ENCODE results near the gene KIF1B.

The KIF1B gene

DNA sequence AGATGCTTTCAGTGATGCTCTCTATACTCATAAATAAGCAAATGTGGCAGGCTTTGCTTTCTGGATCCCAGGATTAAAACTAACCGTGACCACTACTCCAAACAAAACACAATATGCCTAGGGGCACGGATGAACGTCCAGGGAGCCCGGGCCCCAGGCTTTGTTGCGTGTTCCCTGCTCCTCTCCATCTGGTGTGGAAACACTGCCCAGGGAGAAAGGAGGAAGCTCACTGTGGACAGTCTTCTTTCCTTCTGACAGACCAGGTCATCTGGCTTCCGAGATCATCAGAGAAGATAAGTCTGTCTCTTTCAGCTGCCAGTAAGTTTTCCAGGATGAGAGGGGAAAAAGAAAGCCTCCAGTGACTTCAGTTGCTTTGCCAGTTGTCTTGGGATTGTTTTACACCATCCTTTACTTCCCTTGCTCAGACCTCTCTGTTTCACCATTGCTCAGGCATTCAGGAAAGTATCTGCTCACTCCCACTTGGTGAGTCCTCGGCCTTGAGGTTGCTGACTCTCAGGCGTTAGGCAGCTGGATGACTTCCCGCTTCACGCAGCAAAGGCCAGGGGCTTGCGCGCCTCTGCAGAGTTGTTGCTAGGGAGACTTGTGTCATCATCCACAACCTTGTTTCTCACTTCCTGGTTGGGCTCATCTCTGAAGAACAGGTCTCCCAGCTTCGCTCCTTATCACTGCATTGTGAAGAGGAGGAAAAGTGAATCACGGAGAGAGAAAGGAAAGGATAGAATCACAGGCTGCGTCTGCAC, 167.9 kb downstream of the KIF1B start:
- DNase-seq (ENCODE audit: low read depth, low spot score) = peak; percentile 61

DNA sequence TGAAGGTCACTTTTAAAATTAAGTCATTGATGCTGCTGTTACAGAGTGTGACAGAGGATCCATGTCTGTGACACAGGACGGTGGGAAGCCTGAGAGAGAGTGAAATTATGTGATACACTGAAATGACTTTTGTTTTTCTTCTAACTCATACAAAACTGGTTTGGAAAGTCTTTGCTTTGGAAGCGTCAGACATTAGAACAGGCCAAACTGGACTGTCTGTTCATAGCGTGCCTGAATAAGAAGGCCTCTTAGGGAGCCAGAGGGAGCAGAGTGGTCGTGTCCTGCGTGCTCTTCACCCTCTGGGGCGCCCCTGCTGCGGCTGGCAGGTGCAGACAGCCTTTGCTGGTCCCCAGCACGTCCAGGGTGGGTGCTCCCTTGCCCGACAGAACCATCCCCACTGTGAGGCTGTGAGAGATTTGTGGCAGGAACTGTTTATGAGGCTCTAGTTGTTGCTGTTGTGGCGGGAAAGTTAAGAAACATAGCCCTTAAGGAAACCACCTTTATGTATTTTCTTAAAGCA, 168.8 kb downstream of the KIF1B start:
- H3K27ac ChIP-seq = no peak overlapping the region

More for the DNA sequence above, 167.9 kb downstream of the KIF1B start:
- no peak overlapping the region for H3K27ac ChIP-seq

DNA sequence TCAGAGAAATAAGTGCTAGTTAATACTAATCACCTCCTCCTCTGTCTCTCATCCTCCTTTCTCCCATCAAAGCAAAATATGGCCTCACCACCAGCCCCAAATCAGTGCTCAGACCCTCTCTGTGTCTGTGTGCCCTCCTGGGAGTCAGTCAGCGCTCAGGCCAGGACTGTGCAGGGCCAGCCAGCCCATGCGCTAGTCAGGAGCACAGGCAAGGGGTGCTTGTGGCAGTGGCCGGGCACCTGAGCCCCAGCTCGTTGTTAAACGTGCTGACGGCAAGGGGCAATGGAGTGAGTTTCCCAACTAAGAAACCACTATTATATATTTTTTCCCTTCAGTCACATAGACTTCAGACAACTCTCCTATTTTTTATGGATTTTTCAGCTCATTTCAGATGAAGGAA, 169.3 kb downstream of the KIF1B start:
- no peak for DNase-seq (ENCODE audit: low read depth, low spot score)

More for the DNA sequence above, 168.8 kb downstream of the KIF1B start:
- no peak for DNase-seq (ENCODE audit: low read depth, low spot score)

DNA sequence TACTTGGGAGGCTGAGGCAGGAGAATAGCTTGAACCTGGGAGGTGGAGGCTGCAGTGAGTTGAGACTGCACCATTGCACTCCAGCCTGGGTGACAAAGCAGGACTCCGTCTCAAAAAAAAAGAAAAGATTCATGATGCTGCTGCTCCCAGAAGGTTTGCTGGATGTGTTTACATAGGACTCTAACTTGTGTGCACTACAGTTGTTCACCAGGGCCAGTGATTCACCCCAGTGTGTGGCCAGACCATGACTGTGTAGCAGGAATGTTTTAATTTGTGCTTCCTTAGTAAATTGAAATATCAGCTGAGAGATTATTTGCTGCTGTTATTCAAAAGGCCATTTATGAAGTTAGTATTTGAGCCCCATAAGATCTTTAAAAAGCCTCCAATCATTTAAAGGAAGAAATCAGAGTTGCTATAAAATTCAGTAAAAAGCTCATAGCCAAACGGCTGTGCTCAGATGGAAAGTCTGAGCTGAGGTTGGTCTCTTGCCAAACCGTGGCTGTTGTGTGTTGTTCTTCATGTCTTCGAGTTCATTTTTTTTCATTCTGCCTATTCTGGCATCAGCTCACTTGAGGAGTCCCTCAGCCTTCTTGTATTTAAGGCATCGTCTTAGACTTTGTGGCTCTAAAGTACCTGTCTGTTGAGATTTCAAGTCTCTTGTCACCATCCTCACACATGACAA, 170.4 kb downstream of the KIF1B start:
- peak; percentile 50 for DNase-seq (ENCODE audit: low read depth, low spot score)
- no peak overlapping the region for H3K27ac ChIP-seq

More for the DNA sequence above, 169.3 kb downstream of the KIF1B start:
- H3K27ac ChIP-seq = no peak overlapping the region

DNA sequence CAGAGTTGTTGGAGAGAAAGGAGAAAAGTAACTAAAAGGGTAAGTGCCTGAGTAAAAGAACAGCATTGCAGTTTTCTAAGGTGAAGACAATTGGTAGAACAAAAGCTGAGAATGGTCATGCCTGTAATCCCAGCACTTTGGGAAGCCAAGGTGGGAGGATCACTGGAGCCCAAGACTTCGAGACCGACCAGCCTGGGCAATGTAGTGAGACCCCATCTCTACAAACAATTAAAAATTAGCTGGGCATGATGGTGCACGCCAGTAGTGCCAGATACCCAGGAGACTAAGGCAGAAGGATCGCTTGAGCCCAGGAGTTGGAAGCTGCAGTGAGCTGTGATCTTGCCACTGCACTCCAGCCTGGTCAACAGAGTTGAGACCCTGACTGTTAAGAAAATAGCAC, 173.3 kb downstream of the KIF1B start:
- no peak for DNase-seq (ENCODE audit: low read depth, low spot score)
- H3K27ac ChIP-seq = no peak overlapping the region

DNA sequence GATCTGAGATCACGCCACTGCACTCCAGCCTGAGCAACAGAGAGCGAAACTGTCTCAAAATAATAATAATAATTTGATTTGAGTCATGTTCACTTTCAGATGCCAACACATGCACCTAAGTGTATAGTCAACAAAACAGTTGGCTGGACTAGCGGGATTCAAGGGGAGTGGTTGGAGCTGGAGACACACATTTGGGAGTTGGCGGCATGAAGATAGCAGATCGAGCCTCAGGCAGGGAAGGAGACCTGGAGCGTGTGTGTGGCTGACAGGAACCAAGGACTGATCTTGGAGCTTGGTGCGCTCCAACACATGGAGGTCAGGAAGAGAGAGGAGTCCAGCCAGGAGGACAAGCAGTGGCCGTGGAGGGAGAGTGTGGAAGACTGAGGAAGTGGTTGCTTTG, 173.8 kb downstream of the KIF1B start:
- no peak overlapping the region for H3K27ac ChIP-seq
- DNase-seq (ENCODE audit: low read depth, low spot score) = no peak

DNA sequence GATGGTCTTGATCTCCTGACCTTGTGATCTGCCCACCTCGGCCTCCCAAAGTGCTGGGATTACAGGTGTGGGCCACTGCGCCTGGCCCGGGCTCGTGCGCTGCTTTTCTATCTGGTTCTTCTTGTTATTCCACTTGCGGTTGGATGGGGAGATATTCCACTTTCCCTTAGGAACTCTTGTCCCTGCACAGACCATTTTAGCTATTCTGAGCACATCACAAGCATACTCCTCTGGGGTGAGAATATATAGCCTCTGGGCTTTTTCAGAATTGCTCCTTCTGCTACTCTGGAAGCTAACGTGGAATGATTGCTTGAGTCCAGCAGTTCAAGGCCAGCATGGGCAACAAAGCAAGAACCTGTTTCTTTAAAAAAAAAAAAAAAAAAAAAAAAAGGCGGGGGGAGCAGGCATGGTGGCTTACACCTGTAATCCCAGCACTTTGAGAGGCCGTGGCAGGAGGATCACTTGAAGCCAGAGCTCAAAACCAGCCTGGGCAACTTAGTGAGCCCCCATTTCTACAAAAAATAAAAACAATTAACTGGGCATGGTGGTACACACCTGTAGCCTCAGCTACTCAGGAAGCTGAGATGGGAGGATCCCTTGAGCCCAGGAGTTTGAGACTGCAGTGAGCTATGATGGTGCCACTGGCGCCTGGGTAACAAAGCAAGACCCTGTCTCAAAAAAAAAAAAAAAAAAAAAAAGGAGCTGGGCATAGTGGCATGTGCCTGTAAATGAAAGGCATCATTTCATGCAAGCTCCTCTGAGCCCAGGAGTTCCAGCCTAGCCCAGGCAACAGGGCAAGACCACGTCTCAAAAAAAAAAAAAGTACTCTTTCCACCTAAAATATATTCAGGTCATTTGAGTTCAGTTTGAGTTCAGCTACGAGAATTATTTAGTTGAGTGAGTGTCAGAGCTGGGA, 176.6 kb downstream of the KIF1B start:
- H3K27ac ChIP-seq = peak overlapping the region; percentile 25

DNA sequence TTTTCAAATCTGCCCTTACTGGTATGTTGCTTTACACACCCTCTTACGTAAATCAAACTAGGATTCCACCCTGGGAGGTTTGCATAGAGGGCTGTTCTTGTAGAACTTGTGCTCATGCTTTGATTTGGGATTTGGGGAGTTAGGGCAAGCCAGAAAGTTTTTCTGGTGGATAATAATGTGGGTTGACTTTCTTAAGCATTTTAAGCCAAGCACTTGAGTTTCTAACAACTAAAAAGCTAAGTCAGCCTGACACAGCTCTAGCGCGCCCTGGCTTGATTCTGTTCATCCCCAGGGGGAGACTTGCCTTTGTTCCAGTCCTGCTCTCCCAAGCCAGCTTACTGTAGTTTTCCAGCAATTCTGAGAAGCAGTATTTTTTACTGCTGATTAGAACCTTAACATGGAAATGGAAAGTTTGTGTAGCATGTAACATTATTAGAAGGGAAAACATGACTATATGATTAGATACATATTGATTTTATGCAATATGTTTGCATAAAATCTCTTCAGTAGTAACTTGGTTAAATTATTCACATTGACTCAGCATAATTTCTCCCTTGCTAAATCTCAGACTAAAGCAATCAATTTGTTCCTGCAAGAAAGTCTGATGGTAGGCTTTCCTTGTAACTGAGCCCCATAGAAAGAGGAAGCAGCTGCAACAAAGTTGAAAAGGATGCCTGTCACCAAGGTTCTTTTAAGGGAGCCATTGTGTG, 177.5 kb downstream of the KIF1B start:
- H3K27ac ChIP-seq = peak overlapping the region; percentile 25
- DNase-seq (ENCODE audit: low read depth, low spot score) = no peak

More for the DNA sequence above, 176.6 kb downstream of the KIF1B start:
- DNase-seq (ENCODE audit: low read depth, low spot score) = no peak

DNA sequence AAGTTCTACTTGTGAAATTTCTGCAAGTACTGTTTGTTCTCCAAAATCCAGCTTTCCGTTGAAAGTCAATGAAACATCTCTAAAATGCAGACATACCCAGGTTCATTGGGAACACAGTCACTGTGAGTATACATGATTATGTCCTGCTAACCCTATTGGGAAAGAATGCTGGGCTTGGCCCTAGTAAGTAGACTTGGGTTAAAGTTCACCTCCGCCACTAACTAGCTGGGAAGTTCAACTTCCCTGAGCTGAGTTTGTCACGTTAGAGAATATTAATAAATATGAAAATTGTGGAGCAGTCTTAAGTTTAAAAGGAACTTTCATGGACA, 178.0 kb downstream of the KIF1B start:
- H3K27ac ChIP-seq = no peak overlapping the region
- DNase-seq (ENCODE audit: low read depth, low spot score) = no peak

DNA sequence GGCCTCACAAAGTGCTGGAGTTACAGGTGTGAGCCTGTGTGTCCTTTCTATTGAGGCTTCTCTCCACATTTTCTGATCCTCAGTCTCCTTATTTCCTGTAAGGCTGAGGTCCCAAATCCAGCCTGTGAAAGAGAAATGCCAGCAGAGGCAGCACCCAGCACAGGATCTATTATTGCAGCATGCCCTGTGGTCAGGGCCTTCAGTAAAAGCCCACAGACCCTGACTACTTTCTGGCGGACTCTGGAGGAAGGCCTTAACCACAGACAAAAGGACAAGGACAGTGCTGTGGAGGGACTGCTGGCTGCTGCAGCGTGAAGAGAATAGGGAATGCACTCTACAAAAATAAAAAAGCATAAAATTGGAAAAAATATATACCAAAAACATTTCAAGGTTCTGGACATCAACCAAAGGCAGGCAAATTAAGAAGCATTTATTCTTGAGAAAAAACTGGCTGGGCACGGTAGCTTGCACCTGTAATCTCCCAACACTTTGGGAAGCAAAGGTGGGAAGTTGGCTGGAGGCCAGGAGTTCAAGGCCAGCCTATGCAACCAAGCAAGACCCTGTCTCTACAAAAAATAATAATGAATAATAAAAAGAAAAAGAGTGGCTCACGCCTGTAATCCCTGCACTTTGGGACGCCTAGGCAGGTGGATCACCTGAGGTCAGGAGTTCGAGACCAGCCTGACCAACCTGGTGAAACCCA, 179.1 kb downstream of the KIF1B start:
- H3K27ac ChIP-seq = no peak overlapping the region
- DNase-seq (ENCODE audit: low read depth, low spot score) = no peak

DNA sequence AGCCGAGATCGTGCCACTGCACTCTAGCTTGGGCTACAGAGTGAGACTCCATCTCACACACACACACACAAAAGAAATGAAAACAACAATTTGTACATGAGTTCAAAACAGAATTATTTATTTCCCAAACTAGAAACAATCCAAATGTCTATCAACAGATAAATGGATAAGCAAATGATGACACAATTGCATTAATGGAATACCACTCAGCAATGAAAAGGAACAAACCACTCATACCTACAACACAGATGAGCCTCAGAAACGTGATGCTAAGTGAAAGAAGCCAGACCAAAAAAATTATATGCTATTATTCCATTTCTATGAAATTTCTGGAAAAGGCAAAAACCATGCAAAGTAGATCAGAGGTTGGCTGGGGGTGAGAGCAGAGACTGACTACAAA, 186.5 kb downstream of the KIF1B start:
- H3K27ac ChIP-seq = no peak overlapping the region
- DNase-seq (ENCODE audit: low read depth, low spot score) = no peak

DNA sequence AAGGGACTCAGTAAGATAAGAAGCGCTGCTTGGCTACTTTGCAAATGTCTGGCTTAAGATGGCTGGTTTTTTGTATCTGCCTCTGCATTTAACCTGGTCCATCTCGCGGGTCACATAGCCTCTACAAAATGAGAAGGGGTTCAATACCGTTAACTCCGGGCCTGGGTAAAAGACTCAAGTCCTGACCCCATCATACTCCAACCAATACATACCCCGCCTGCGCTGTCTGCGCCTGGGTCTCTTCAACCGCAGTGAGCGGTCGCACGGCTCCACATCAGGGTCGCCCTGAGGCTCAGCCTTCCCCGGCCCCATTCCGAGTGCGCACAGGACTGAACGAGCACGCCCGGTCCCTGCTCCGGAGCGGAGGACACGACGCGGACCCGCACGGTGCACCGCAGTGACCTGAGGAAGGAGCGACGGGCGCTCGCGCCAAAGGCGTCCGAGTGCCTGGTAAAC, 187.9 kb downstream of the KIF1B start:
- no peak overlapping the region for H3K27ac ChIP-seq
- DNase-seq (ENCODE audit: low read depth, low spot score) = no peak

DNA sequence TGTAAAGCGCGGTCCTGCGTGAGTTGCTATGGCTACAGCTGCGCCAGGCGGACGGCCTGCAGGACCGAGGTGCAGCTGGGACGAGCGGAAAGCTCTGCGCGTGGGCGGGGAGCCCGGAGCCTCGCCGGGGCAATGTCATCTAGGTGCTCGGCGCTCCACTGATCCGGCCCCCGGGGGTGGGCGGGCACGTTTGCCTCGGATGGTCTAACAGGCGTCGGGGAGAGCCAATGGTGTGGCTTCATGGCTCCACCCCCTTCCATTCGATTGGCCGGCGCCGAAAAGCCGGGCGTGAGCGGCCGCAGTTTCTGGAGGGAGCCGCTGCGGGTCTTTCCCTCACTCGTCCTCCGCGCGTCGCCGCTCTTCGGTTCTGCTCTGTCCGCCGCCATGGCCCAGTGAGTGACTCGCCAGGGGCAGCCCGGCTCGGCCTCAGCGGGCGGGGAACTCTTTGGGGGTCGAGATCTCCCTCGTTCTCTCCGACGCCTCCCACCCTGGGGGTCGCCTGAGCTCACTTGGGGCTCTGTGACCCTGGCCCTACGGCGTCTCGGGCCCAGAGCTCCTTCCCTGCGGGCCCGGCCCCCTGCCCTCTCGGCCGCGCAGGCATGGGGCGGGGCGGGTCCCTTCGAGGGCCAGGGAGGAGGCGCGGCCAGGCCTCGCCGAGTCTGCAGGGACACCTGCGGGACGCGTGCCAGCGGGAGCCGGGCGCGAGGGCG, 188.5 kb downstream of the KIF1B start, which contains the start of gene PGD:
TSS of gene PGD (plus strand) at position 331 of the 710 bp plus-strand sequence. CDS start at position 385, 54 bp downstream.
- peak; percentile 75 for DNase-seq (ENCODE audit: low read depth, low spot score)
- H3K27ac ChIP-seq = peak within 1 kb of the TSS; percentile 81

DNA sequence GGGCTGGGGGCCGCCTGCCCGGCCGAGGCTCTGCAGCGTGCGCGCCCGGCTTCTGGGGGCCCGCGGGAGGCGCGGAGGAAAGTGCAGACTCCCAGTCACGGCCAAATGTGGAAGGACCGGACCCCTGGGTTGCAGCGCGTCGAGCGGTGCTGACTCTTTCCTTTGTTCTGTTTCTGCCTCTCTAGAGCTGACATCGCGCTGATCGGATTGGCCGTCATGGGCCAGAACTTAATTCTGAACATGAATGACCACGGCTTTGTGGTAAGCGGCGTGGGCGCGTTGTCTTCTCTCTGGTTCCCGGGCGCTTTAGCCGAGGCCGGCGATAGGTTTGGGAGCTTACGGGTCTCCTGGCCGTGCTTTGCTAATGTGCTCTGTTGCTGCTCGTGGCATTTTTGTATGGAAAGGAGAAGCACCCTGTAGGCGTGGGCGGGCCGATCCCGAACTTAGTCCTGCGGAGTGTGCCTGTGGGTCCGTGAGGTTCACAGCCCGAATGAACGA, 189.1 kb downstream of the KIF1B start:
- no peak for DNase-seq (ENCODE audit: low read depth, low spot score)
- H3K27ac ChIP-seq = peak overlapping the region; percentile 81

DNA sequence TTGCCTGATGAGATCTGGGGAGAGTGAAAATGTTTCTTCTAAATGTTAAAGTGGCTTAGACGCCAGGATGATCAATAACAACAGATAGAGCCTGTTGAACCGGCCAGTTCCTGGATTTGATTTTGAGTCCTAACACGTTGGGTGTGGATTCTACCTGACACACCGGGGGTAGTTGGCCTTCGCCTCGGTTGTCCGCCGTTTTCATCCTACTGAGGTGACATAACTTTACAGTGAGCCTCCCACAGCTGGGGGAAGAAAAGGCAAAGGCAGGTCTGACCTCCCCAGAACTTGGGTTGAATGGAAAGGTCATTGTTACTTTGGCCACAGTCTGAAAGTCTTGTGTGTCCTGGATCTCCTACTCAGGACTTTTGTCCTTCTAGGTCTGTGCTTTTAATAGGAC, 189.6 kb downstream of the KIF1B start:
- H3K27ac ChIP-seq = no peak overlapping the region
- DNase-seq (ENCODE audit: low read depth, low spot score) = no peak

DNA sequence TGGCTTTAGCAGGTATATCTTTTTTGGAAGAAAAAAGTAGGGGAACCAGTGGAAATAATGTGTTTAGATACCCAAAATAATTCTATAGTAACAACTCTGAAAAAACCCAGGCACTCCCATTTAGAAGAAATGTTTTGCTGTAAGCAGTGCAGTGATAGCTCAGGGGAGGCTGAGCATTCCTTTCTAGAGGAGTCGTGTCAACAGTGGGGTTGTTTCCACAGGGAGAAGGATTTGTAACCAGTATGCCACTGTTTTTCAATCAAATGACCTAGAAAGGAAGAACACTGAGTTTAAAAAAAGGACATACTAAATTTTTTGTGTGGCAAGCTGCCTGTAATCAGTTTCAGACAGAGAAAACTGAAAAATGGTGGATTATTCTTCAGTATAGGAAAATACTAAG, 190.9 kb downstream of the KIF1B start:
- H3K27ac ChIP-seq = no peak overlapping the region
- DNase-seq (ENCODE audit: low read depth, low spot score) = no peak

DNA sequence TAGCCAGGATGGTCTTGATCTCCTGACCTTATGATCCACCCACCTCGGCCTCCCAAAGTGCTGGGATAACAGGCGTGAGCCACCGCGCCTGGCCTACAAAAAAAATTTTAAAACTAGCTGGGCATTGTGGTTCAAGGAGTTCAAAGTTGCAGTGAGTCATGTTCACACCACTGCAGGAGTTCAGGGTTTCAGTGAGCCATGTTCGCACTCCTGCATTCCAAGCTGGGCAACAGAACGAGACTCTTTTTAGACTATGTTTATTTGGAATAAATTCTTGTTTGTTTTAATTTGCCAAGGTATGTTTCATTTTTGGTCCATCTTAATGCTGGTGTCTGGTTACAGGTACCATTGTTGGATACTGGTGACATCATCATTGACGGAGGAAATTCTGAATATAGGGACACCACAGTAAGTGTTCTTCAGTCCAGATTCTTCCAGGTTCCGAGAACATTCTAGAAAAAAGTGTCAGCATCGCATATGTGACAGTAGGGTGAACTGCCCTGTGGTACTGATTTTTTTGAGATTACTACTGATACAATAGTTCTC, 192.4 kb downstream of the KIF1B start:
- H3K27ac ChIP-seq = peak overlapping the region; percentile 41
- no peak for DNase-seq (ENCODE audit: low read depth, low spot score)

DNA sequence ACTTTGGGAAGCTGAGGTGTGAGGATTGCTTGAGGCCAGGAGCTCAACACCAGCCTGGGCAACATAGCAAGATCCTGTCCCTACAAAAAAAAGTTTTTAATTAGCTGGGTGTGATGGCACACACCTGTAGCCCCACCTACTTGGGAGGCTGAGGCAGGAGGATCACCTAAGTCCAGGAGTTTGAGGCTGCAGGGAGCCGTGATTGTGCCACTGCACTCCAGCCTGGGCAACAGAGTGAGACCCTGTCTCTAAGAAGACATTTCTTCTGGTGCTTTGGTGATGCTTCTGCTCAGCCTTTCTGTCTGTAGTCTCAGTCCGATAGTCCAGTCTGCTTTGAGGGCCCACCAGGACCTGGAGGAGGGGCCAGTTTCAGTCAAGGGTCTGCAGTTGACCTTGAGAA, 196.8 kb downstream of the KIF1B start:
- H3K27ac ChIP-seq = no peak overlapping the region
- no peak for DNase-seq (ENCODE audit: low read depth, low spot score)
